Vagina (tissue), 2 donors: ENCODE data around the gene KCP. TPM values are rescaled to one million over a fixed set of nuclear protein-coding genes. Genes with fewer than 3 reads are reported as not detected.

Source experiments
- DNase-seq, 2 donors: peaks; one replicate each; pipeline ENCODE4 v3.0.0-alpha.2; 2017; ENCODE audit errors: extremely low spot score in 2 of 2
- H3K27ac ChIP-seq: fragments of 200-600 bp; sonication (generic); one replicate; pipeline ENCODE4 v1.5.1; 2019
- H3K27me3 ChIP-seq: fragments of 200-600 bp; sonication (generic); one replicate; pipeline ENCODE4 v1.5.1; 2019
- H3K36me3 ChIP-seq, 2 donors: fragments of 200-600 bp; sonication (generic); one replicate each; pipeline ENCODE4 v1.5.1; 2017 to 2019
- H3K4me1 ChIP-seq: fragments of 200-600 bp; sonication (generic); one replicate; pipeline ENCODE4 v1.5.1; 2019
- H3K4me3 ChIP-seq, 2 donors: fragments of 200-600 bp; sonication (generic); 1 replicate in 1 of 2; 2 replicates in 1 of 2; pipeline ENCODE4 v1.5.1; 2016 to 2019
- H3K9me3 ChIP-seq: fragments of 200-600 bp; sonication (generic); one replicate; pipeline ENCODE4 v1.5.1; 2019
- CTCF ChIP-seq, 3 experiments: fragments of 450-650 bp in 2 of 3; fragments of 200-600 bp in 1 of 3; sonication (generic) in 1 of 3; IDR thresholded peaks; one replicate each; pipeline ENCODE4 v1.5.1; 2017 to 2019; ENCODE audit warnings: antibody characterized with exemption in 3 of 3, mild to moderate bottlenecking in 2 of 3, moderate library complexity in 2 of 3
- POLR2A ChIP-seq, 2 donors: fragments of 450-650 bp; IDR thresholded peaks; one replicate each; pipeline ENCODE4 v1.6.1; 2017; ENCODE audit warnings: antibody characterized with exemption in 2 of 2, mild to moderate bottlenecking in 2 of 2, moderate library complexity in 2 of 2
- POLR2AphosphoS5 ChIP-seq, 2 donors: sonication (generic); formaldehyde crosslinking; IDR thresholded peaks; one replicate each; pipeline ENCODE4 v1.9.0; 2017; ENCODE audit warnings: antibody characterized with exemption in 2 of 2, mild to moderate bottlenecking in 2 of 2, low read depth in 1 of 2; ENCODE audit not compliant: insufficient read depth in 1 of 2
- intact Hi-C: fragments of 100-400 bp; cut with DNase I; formaldehyde crosslinking; loops from one replicate; pipeline ENCODE4 v1.15.1; 2023
- total RNA-seq: library from RNA; depleted of rRNA; stranded (reverse); fragments of >200 nt; gene quantifications from one replicate; pipeline ENCODE4 v1.2.3, GENCODE V29; 2016

Gene KCP
- total RNA-seq, 1 donor from 2014 or later: 1.2 TPM

GRCh38 chr7:128881458-128882125 lies 28.9 kb downstream of the KCP start:
- Histone ChIP-seq H3K36me3 (no peaks in the 10 kb centered on the region), H3K27ac (no peak overlapping the region), H3K4me1 (no peaks in the 10 kb centered on the region), H3K9me3 (no peaks in the 10 kb centered on the region), H3K4me3 (no peak overlapping the region), H3K27me3 (no peaks in the 10 kb centered on the region)
- TF ChIP-seq POLR2A (IDR thresholded peaks at IDR 0.05) (no peak), CTCF (IDR thresholded peaks at IDR 0.05) (peak in 1 of 3 experiments; percentile 2), POLR2AphosphoS5 (IDR thresholded peaks at IDR 0.05; ENCODE audit: insufficient read depth in 1 of 2, low read depth in 1 of 2) (no peak)
- DNase-seq: no peak
- intact Hi-C loops: no loop called here

GRCh38 chr7:128880791-128881457 lies 29.6 kb downstream of the KCP start:
- TF ChIP-seq CTCF (IDR thresholded peaks at IDR 0.05): no peak
- TF ChIP-seq POLR2A (IDR thresholded peaks at IDR 0.05): no peak
- no peak for TF ChIP-seq POLR2AphosphoS5 (IDR thresholded peaks at IDR 0.05; ENCODE audit: insufficient read depth in 1 of 2, low read depth in 1 of 2)
- intact Hi-C loops: no loop called here

GRCh38 chr7:128879939-128880746 lies 30.4 kb downstream of the KCP start:
- no peak for DNase-seq
- no peak overlapping the region for H3K4me3 ChIP-seq
- TF ChIP-seq POLR2A (IDR thresholded peaks at IDR 0.05): no peak
- TF ChIP-seq CTCF (IDR thresholded peaks at IDR 0.05): peak; percentile 40 to 63 (median 40)
- intact Hi-C loops: loop anchor here (10.0 kb wide), 1 partner anchor 265 kb away; no protein-coding TSS in a partner anchor
- H3K27me3 ChIP-seq: no peaks in the 10 kb centered on the region
- no peaks in the 10 kb centered on the region for H3K36me3 ChIP-seq
- no peaks in the 10 kb centered on the region for H3K4me1 ChIP-seq
- no peaks in the 10 kb centered on the region for H3K9me3 ChIP-seq
- H3K27ac ChIP-seq: no peak overlapping the region

More at GRCh38 chr7:128880791-128881457, 29.6 kb downstream of the KCP start:
- Histone ChIP-seq H3K4me3 (no peak overlapping the region), H3K27ac (no peak overlapping the region), H3K9me3 (no peaks in the 10 kb centered on the region), H3K36me3 (no peaks in the 10 kb centered on the region), H3K4me1 (no peaks in the 10 kb centered on the region), H3K27me3 (no peaks in the 10 kb centered on the region)
- no peak for DNase-seq

- H3K9me3 ChIP-seq: no peaks in the 10 kb centered on the region
- DNase-seq: no peak
- intact Hi-C loops: loop anchor here (10.0 kb wide), 1 partner anchor 265 kb away; no protein-coding TSS in a partner anchor
- no peaks in the 10 kb centered on the region for H3K4me1 ChIP-seq
- H3K27me3 ChIP-seq: no peaks in the 10 kb centered on the region
- H3K27ac ChIP-seq: no peak overlapping the region
- no peak overlapping the region for H3K4me3 ChIP-seq
- TF ChIP-seq CTCF (IDR thresholded peaks at IDR 0.05): no peak
- no peak for TF ChIP-seq POLR2AphosphoS5 (IDR thresholded peaks at IDR 0.05; ENCODE audit: insufficient read depth in 1 of 2, low read depth in 1 of 2)
- TF ChIP-seq POLR2A (IDR thresholded peaks at IDR 0.05): no peak
- H3K36me3 ChIP-seq: no peaks in the 10 kb centered on the region
These were observed 31.0 kb downstream of the KCP start for GRCh38 chr7:128879461-128879938.
